ENCODE data around the gene RASSF5.

Gene RASSF5

DNA sequence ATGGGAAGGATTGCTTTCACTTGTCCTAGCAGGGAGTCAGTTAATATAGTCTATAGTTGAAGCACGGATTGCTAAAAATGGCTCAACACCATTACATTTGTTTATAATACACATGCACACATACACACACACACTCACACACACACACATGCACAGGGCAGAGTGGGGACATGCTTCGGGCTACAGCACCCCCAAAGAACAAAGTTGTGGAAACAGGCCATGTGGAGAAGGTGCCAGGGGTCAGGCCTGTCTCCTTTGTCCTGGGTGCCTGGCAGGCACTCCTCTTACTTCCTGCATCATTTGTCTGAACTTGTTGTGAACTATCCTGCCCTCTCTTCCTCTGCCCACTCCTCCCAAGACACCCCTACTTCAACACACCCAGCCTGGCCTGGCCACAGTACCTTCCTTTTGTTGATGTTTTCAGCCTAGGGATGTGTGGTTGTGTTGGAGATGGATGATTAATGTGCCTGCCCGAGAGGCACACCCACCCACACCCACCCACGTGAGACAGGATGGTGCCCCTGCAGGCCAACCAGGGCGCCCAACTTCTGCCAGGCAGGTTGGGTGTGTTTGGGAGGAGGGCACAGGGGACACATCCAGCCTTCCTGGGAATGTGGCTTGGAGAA lies 17.5 kb downstream of the RASSF5 start:
- TF ChIP-seq, protein P1, sequence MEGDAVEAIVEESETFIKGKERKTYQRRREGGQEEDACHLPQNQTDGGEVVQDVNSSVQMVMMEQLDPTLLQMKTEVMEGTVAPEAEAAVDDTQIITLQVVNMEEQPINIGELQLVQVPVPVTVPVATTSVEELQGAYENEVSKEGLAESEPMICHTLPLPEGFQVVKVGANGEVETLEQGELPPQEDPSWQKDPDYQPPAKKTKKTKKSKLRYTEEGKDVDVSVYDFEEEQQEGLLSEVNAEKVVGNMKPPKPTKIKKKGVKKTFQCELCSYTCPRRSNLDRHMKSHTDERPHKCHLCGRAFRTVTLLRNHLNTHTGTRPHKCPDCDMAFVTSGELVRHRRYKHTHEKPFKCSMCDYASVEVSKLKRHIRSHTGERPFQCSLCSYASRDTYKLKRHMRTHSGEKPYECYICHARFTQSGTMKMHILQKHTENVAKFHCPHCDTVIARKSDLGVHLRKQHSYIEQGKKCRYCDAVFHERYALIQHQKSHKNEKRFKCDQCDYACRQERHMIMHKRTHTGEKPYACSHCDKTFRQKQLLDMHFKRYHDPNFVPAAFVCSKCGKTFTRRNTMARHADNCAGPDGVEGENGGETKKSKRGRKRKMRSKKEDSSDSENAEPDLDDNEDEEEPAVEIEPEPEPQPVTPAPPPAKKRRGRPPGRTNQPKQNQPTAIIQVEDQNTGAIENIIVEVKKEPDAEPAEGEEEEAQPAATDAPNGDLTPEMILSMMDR (IDR thresholded peaks at IDR 0.05; ENCODE audit: insufficient read depth, missing control alignments) = no peak
- DNase-seq (ENCODE audit: insufficient read length, low spot score) = no peak
- FAIRE-seq = no peak

DNA sequence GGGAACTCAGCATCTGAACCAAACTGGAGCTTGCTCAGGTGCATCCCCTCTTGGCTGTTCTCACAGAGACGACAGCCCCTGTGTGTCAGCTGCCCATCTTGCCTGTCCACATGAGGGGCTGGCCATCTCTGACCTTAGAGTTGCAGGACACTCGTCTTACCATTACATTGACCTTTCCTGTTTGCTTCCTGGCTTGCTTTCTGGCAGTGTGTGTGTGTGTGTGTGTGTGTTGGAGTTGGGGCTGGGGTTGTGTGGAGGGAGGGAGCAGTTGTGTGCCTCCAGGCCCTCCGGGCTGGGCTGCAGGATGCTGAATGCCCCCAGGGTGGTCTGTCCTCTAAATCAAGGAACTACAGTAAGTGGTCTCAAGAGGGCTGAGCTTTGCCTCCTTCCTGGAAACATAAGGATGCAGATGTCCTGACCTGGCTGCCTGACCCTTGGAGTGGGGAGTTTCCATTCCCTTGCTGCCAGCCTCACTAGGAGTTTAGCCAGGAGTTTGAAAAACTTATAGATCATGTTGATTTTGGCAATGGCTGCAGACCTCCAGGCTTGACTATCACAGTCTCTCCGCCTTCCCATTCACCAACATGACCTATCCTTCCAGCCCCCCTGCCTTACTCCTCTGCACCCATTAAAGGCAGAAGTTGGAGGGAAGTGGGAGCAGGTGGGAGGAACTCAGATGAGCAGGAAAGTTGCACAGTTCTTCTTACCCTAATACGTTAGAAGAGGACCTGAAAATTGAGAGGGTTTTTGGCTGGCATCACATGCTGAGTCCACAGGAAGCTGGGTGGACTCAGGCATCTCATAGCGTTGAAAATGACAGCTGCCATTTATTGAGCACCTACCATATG lies 19.0 kb downstream of the RASSF5 start:
- TF ChIP-seq, protein P1 (IDR thresholded peaks at IDR 0.05; ENCODE audit: insufficient read depth, missing control alignments) = no peak
- DNase-seq (ENCODE audit: insufficient read length, low spot score) (no peak), FAIRE-seq (no peak)

DNA sequence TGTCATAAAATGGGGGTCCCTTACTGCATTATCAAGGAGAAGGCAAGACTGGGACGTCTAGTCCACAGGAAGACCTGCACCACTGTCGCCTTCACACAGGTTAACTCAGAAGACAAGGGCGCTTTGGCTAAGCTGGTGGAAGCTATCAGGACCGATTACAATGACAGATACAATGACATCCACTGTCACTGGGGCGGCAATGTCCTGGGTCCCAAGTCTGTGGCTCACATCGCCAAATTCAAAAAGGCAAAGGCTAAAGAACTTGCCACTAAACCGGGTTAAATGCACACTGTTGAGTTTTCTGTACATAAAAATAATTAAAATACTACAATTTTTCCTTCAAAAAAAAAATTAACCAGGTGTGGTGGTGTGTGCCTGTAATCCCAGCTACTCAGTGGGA lies 22.1 kb downstream of the RASSF5 start:
- TF ChIP-seq, protein P1 (IDR thresholded peaks at IDR 0.05; ENCODE audit: insufficient read depth, missing control alignments) = no peak
- FAIRE-seq (no peak), DNase-seq (ENCODE audit: insufficient read length, low spot score) (no peak)

DNA sequence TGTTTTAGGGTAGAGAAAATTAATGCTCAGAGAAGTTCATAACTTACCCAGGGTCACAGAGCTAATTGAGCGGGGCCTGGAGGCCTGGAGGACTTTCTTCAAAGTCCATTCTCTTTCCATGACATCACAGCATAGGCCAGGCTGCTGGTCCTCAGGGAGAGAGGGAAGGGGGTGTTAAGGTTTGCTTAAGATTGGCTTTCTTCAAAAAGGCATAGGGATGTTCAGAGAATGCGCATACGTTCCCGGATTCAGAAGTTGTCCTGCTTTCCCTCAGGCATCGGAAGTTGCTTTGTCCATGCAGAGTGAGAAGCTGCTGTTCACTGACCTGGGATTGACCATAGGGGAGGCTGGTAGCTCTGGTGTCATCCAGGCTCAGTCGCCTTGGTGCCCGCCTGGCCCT lies 25.0 kb downstream of the RASSF5 start:
- TF ChIP-seq, protein P1 (IDR thresholded peaks at IDR 0.05; ENCODE audit: insufficient read depth, missing control alignments) = no peak
- DNase-seq (ENCODE audit: insufficient read length, low spot score) = no peak
- no peak for FAIRE-seq

DNA sequence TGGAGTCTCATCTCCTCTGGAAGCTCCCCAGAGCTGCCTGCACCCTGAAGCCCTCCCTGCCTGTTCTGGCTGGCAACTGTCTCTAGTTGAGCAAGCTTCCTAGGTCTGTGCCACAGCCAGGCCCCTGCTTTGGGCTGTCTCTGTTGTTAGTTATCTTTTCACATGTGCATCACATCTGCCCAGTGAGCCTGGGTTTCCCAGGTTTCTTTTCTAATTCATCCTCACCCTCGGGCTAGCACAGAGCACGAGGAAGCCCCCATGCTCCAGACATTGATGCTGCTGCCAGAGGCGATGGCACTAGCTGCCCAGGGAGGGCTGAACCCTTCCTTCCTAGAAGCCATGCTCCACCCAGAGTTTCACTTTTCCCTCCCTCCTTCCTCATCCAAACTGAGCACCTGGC lies 27.2 kb downstream of the RASSF5 start:
- TF ChIP-seq, protein P1 (IDR thresholded peaks at IDR 0.05; ENCODE audit: insufficient read depth, missing control alignments) = no peak
- DNase-seq (ENCODE audit: insufficient read length, low spot score) = no peak
- no peak for FAIRE-seq

DNA sequence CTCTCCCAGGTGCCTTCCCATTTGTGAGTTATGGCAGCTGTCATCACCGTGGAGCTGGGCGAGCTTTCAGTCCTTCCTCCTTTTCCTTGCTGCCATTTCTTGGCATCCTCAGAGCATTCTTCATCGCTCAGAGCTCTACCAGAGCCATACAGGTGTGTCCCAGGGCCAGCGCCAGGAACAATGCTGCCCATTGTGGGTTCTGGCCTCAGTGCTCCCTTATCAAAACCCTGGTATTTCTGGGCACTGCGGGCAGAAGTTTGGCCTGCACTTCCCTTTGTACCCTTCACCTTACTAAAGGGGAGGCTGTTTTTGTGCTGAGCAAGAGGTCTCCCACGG lies 28.5 kb downstream of the RASSF5 start:
- TF ChIP-seq, protein P1 (IDR thresholded peaks at IDR 0.05; ENCODE audit: insufficient read depth, missing control alignments) = no peak
- no peak for DNase-seq (ENCODE audit: insufficient read length, low spot score)
- FAIRE-seq = no peak

DNA sequence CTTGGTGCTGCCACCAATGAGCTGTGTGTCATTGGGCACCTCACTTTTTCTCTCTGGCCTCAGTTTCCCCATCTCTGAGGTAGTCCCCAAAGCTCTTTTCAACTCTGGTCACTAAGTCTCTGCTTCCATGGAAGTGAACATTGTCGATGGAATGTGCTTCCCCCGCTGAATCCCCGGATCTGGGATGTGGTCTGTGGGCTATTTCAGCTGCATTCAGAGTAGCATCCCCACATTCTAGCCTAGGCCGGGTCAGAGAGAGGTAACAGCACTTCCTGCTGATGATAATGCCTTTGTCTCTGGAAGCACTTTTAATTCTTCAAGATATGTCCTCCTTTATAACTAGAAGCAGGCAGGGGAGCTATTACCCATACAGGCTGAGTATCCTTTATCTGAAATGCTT lies 29.8 kb downstream of the RASSF5 start:
- TF ChIP-seq, protein P1 (IDR thresholded peaks at IDR 0.05; ENCODE audit: insufficient read depth, missing control alignments) = no peak
- DNase-seq (ENCODE audit: insufficient read length, low spot score) (no peak), FAIRE-seq (no peak)
